ENCODE measurements around the gene MAN1B1. TPM values are rescaled to one million over a fixed set of nuclear protein-coding genes. Genes with fewer than 3 reads are reported as not detected.

MAN1B1 gene
- 42.2 to 55.4 TPM (median 51.2 TPM) in 5 replicates for total RNA-seq (2022; extraction: Qiagen RNA extraction)

DNA sequence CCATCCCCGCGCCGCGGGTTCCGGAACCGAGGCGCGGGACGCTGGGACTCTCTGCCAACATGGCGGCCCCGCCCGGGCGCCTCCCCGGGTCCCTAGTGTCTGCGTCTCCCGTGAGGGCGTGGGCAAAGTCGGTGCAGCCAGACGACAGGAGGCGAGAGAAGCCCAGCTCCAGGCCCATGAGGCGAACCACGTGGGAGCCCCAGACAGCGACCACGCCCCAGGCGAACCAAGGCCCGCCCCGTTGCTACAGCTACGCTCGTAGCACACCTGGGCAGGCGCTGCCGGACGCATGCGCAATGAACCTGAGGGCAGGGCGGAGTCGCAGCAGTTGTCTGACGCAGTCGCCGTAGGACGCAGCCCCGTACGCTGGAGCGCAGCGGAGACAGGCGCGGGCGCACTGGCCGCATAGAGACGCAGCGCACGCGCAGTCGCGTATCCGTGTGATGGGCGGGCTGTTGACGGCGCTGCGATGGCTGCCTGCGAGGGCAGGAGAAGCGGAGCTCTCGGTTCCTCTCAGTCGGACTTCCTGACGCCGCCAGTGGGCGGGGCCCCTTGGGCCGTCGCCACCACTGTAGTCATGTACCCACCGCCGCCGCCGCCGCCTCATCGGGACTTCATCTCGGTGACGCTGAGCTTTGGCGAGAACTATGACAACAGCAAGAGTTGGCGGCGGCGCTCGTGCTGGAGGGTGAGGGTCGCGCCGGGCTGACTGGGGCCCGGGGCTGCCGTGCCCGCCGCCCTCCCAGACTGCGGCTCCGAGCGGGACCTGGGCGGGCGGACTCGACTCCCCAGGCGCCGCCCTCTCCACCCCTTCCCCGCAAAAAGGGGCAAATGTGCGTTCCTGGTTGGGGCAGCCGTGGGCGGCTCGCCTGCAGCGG lies at the start of gene MAN1B1:
TSS of gene MAN1B1 (plus strand) at position 455 of the 878 bp plus-strand sequence. CDS start at position 470, 15 bp downstream.

GRCh38 chr9:137046088-137046787 lies 40.5 kb upstream of the MAN1B1 start, which contains the start of gene NPDC1:
TSS of gene NPDC1 (minus strand) at chr9:137046177. CDS start at chr9:137045989, 188 bp downstream.

GRCh38 chr9:137053944-137054931 lies 32.5 kb upstream of the MAN1B1 start, which contains the start of gene ENTPD2:
TSS of gene ENTPD2 (minus strand) at chr9:137054061. CDS start at chr9:137053997, 64 bp downstream.

DNA sequence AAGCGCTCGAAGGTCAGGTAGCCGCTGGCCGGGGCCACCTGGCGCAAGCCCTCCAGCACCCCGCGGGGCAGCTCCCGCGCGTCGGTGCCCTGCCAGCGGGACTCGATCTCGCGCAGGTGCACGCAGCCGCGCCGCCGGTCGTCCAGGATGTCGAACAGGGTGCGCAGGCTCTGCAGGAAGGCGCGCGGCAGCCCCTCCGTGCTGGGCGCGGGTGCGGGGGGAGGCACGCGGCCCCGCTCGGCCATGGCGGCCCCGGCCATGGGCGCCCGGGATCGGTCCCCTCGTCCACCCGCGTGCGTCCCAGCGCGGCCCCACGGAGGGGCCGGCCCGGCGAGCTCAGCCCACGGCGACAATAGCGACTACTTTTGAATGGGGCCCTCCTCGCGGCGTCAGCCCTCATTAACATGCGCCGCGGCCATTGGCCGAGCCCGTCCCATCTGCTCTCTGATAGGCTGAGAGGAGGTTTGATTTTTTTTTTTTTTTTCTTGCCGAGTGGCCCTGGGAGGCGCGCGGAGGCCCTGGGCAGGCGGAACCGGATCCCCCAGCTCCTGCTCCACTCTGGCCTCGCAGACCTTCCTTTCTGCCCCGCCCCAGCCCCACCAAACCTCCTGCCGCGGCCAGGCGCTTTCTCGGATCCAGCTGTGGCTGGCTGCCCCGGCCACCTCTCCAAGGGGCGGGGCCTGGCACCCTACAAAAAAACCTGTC lies 16.4 kb upstream of the MAN1B1 start, which contains the start of gene SAPCD2:
TSS of gene SAPCD2 (minus strand) at position 357 of the 705 bp plus-strand sequence. CDS start at position 260, 97 bp downstream.

GRCh38 chr9:137077010-137077747 lies 9.6 kb upstream of the MAN1B1 start, which contains the start of gene UAP1L1:
TSS of gene UAP1L1 (plus strand) at chr9:137077517. CDS start at chr9:137077533, 16 bp downstream.

DNA sequence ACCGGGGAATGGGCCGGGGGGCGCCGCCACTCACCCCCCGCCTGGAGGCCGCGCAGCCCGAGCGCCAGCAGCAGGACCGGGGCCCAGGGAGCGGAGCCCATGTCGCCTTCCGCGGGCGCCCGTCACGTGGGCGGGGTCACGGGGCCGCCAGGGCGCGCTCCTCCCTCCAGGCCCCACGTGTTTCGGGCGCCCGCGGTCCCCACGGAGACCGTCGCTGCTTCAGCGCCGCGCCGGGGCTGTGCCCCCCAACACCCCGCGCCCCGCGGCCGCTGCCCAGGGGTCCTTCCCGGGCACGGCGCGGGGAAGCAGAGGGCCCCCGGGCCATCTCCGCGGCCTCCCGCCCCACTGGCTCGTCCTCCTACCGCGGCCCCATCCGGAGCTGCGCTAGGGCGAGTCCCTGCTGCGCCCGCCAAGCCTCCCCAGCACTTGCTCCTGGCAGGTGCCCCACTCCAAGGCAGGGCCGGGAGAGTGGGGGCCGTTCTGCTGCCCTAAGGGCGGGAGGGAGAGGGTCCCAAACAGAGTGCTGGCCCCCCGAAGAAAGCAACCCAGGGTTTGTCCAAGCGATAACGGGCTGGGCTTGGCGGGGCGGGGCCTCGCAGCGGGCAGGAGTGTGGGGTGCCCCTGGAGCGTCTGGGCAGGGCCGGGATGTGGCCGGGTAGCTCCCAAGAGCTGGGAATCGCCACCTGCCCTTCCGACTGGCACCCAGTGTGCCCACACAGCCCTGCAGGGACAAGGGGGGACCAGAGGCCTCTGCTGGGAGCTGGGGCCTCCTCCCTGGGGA lies 28.0 kb downstream of the MAN1B1 start, which contains the start of gene DPP7:
TSS of gene DPP7 (minus strand) at position 121 of the 781 bp plus-strand sequence. CDS start at position 101, 20 bp downstream.

DNA sequence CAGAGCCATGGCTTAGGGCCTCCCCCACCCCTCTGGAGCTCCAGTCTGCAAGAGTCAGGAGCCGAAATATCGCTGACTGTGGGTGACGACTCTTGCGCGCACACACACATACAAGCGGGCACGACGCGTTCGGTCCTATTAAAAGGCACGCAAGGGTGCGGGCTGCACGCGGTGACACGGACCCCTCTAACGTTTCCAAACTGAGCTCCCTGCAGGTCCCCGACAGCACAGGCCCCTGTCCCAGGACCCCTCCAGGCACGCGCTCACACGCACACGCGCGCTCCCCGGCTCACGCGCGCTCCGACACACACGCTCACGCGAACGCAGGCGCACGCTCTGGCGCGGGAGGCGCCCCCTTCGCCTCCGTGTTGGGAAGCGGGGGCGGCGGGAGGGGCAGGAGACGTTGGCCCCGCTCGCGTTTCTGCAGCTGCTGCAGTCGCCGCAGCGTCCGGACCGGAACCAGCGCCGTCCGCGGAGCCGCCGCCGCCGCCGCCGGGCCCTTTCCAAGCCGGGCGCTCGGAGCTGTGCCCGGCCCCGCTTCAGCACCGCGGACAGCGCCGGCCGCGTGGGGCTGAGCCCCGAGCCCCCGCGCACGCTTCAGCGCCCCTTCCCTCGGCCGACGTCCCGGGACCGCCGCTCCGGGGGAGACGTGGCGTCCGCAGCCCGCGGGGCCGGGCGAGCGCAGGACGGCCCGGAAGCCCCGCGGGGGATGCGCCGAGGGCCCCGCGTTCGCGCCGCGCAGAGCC lies 52.1 kb downstream of the MAN1B1 start, which contains the start of gene GRIN1:
TSS of gene GRIN1 (plus strand) at position 433 of the 746 bp plus-strand sequence. CDS start 333 bp downstream, outside the sequence.

Other genes with a start within 250 kb of the MAN1B1 start
- 3.3 to 4.7 TPM (median 4.6 TPM) in 5 replicates for gene AJM1, start 244.5 kb upstream of the MAN1B1 start, total RNA-seq (2022; extraction: Qiagen RNA extraction)
- 284 to 346 TPM (median 322 TPM) in 5 replicates for gene PHPT1, start 237.6 kb upstream of the MAN1B1 start, total RNA-seq (2022; extraction: Qiagen RNA extraction)
- 1.7 to 6.8 TPM (median 5.1 TPM) in 5 replicates for gene MAMDC4, start 234.6 kb upstream of the MAN1B1 start, total RNA-seq (2022; extraction: Qiagen RNA extraction)
- gene EDF1, start 220.7 kb upstream of the MAN1B1 start, total RNA-seq (2022; extraction: Qiagen RNA extraction), result 433 to 512 TPM (median 473 TPM) in 5 replicates
- 47.5 to 74.7 TPM (median 64.9 TPM) in 5 replicates for gene TRAF2, start 200.5 kb upstream of the MAN1B1 start, total RNA-seq (2022; extraction: Qiagen RNA extraction)
- 61.5 to 109 TPM (median 104 TPM) in 5 replicates for gene FBXW5, start 142.2 kb upstream of the MAN1B1 start, total RNA-seq (2022; extraction: Qiagen RNA extraction)
- 0.88 to 2.3 TPM (median 1.3 TPM) in 5 replicates for gene C8G, start 141.7 kb upstream of the MAN1B1 start, total RNA-seq (2022; extraction: Qiagen RNA extraction)
- 0.48 to 1.5 TPM (median 1.5 TPM) in 5 replicates for gene LCN12, start 134.7 kb upstream of the MAN1B1 start, total RNA-seq (2022; extraction: Qiagen RNA extraction)
- gene PTGDS, start 109.5 kb upstream of the MAN1B1 start, total RNA-seq (2022; extraction: Qiagen RNA extraction), result 0.16 to 0.81 TPM (median 0.57 TPM) in 5 replicates
- gene LCNL1, start 104.0 kb upstream of the MAN1B1 start, total RNA-seq (2022; extraction: Qiagen RNA extraction), result 0.03 to 0.06 TPM (median 0.05 TPM) in 4 of 5 replicates, not detected in the other
- gene PAXX, start 94.6 kb upstream of the MAN1B1 start, total RNA-seq (2022; extraction: Qiagen RNA extraction), result 49.7 to 88.2 TPM (median 76.5 TPM) in 5 replicates
- 2.7 to 4.5 TPM (median 3.8 TPM) in 5 replicates for gene CLIC3, start 90.4 kb upstream of the MAN1B1 start, total RNA-seq (2022; extraction: Qiagen RNA extraction)
- gene ABCA2, start 58.7 kb upstream of the MAN1B1 start, total RNA-seq (2022; extraction: Qiagen RNA extraction), result 20.4 to 30.4 TPM (median 27.8 TPM) in 5 replicates
- gene FUT7, start 54.9 kb upstream of the MAN1B1 start, total RNA-seq (2022; extraction: Qiagen RNA extraction), result 0.08 to 0.09 TPM in 2 of 5 replicates, not detected in the others
- gene NPDC1, start 40.8 kb upstream of the MAN1B1 start, total RNA-seq (2022; extraction: Qiagen RNA extraction), result 41.2 to 91.4 TPM (median 89.1 TPM) in 5 replicates
- gene ENTPD2, start 32.9 kb upstream of the MAN1B1 start, total RNA-seq (2022; extraction: Qiagen RNA extraction), result 0.63 to 1.4 TPM (median 0.95 TPM) in 5 replicates
- gene SAPCD2, start 16.4 kb upstream of the MAN1B1 start, total RNA-seq (2022; extraction: Qiagen RNA extraction), result 15.2 to 28.2 TPM (median 25.3 TPM) in 5 replicates
- gene UAP1L1, start 9.5 kb upstream of the MAN1B1 start, total RNA-seq (2022; extraction: Qiagen RNA extraction), result 9.5 to 17.0 TPM (median 12.6 TPM) in 5 replicates
- gene DPP7, start 27.7 kb downstream of the MAN1B1 start, total RNA-seq (2022; extraction: Qiagen RNA extraction), result 72.4 to 138 TPM (median 129 TPM) in 5 replicates
- 0.22 to 0.94 TPM (median 0.34 TPM) in 5 replicates for gene GRIN1, start 52.2 kb downstream of the MAN1B1 start, total RNA-seq (2022; extraction: Qiagen RNA extraction)
- 0.61 to 2.2 TPM (median 1.4 TPM) in 5 replicates for gene LRRC26, start 83.1 kb downstream of the MAN1B1 start, total RNA-seq (2022; extraction: Qiagen RNA extraction)
- not detected in 5 replicates for gene TMEM210, start 85.1 kb downstream of the MAN1B1 start, total RNA-seq (2022; extraction: Qiagen RNA extraction)
- gene ANAPC2, start 101.6 kb downstream of the MAN1B1 start, total RNA-seq (2022; extraction: Qiagen RNA extraction), result 24.9 to 40.7 TPM (median 36.9 TPM) in 5 replicates
- 102 to 161 TPM (median 150 TPM) in 5 replicates for gene SSNA1, start 101.7 kb downstream of the MAN1B1 start, total RNA-seq (2022; extraction: Qiagen RNA extraction)
- 6.2 to 10.5 TPM (median 10.1 TPM) in 5 replicates for gene TPRN, start 113.8 kb downstream of the MAN1B1 start, total RNA-seq (2022; extraction: Qiagen RNA extraction)
- 35.3 to 48.6 TPM (median 45.8 TPM) in 5 replicates for gene TMEM203, start 118.7 kb downstream of the MAN1B1 start, total RNA-seq (2022; extraction: Qiagen RNA extraction)
- gene NDOR1, start 118.7 kb downstream of the MAN1B1 start, total RNA-seq (2022; extraction: Qiagen RNA extraction), result 11.5 to 21.6 TPM (median 18.2 TPM) in 5 replicates
- gene RNF208, start 135.3 kb downstream of the MAN1B1 start, total RNA-seq (2022; extraction: Qiagen RNA extraction), result 0.95 to 2.7 TPM (median 2.2 TPM) in 5 replicates
- gene CYSRT1, start 138.2 kb downstream of the MAN1B1 start, total RNA-seq (2022; extraction: Qiagen RNA extraction), result 2.7 to 5.0 TPM (median 4.3 TPM) in 5 replicates
- gene RNF224, start 140.5 kb downstream of the MAN1B1 start, total RNA-seq (2022; extraction: Qiagen RNA extraction), result 0.09 to 0.24 TPM (median 0.14 TPM) in 5 replicates
- gene SLC34A3, start 143.9 kb downstream of the MAN1B1 start, total RNA-seq (2022; extraction: Qiagen RNA extraction), result 0.07 to 0.14 TPM (median 0.10 TPM) in 4 of 5 replicates, not detected in the other
- 616 to 807 TPM (median 766 TPM) in 5 replicates for gene TUBB4B, start 154.3 kb downstream of the MAN1B1 start, total RNA-seq (2022; extraction: Qiagen RNA extraction)
- gene STPG3, start 164.3 kb downstream of the MAN1B1 start, total RNA-seq (2022; extraction: Qiagen RNA extraction), result 0.07 TPM in 1 of 5 replicates, not detected in the others
- 42.6 to 62.4 TPM (median 57.8 TPM) in 5 replicates for gene NELFB, start 168.3 kb downstream of the MAN1B1 start, total RNA-seq (2022; extraction: Qiagen RNA extraction)
- 17.1 to 31.6 TPM (median 26.1 TPM) in 5 replicates for gene TOR4A, start 190.7 kb downstream of the MAN1B1 start, total RNA-seq (2022; extraction: Qiagen RNA extraction)
- 2.8 to 7.8 TPM (median 4.8 TPM) in 5 replicates for gene NRARP, start 215.3 kb downstream of the MAN1B1 start, total RNA-seq (2022; extraction: Qiagen RNA extraction)

All from A549 treated with CORT108297 at 1 μM for 4 hours (cell line).